Osteoblast (primary cell): ENCODE measurements around the gene ODAM. TPM values are rescaled to one million over a fixed set of nuclear protein-coding genes. Genes with fewer than 3 reads are reported as not detected.

ENCODE experiments used
- DNase-seq: peaks from one replicate; pipeline ENCODE4 v3.0.0; 2011; ENCODE audit warnings: low spot score, mixed read lengths; ENCODE audit not compliant: insufficient read length; ENCODE audit errors: missing footprints
- H2AFZ ChIP-seq: 2 replicates; pipeline ENCODE4 v1.6.0; 2011; ENCODE audit warnings: mild to moderate bottlenecking, low read length
- H3K27ac ChIP-seq: 2 replicates; pipeline ENCODE4 v1.5.1; 2011; ENCODE audit warnings: mild to moderate bottlenecking, low read depth, low read length, moderate library complexity
- H3K27me3 ChIP-seq: 2 replicates; pipeline ENCODE4 v1.6.0; 2012; ENCODE audit warnings: mild to moderate bottlenecking, control low read depth, inconsistent platforms, low read length, moderate library complexity; ENCODE audit not compliant: insufficient read depth
- H3K36me3 ChIP-seq: 2 replicates; pipeline ENCODE4 v1.5.1; 2011; ENCODE audit warnings: mild to moderate bottlenecking, low read length, control low read depth, moderate library complexity; ENCODE audit not compliant: insufficient read depth
- H3K4me1 ChIP-seq: 2 replicates; pipeline ENCODE4 v1.5.1; 2011; ENCODE audit warnings: mild to moderate bottlenecking, low read length, control low read depth, moderate library complexity; ENCODE audit not compliant: insufficient read depth
- H3K4me2 ChIP-seq: 2 replicates; pipeline ENCODE4 v1.6.0; 2011; ENCODE audit warnings: mild to moderate bottlenecking, low read length; ENCODE audit not compliant: insufficient read depth
- H3K4me3 ChIP-seq: fragments of 200-600 bp; sonication (generic); 3 replicates; pipeline ENCODE4 v1.5.1; 2012; ENCODE audit warnings: mild to moderate bottlenecking, low read length, inconsistent platforms; ENCODE audit not compliant: insufficient read depth
- H3K79me2 ChIP-seq: 2 replicates; pipeline ENCODE4 v1.6.0; 2012; ENCODE audit warnings: mild to moderate bottlenecking, low read length, control low read depth, inconsistent platforms; ENCODE audit not compliant: insufficient read depth
- H3K9me3 ChIP-seq: 2 replicates; pipeline ENCODE4 v1.5.1; 2011; ENCODE audit warnings: low read depth, low read length, control low read depth
- H4K20me1 ChIP-seq: 2 replicates; pipeline ENCODE4 v1.6.0; 2012; ENCODE audit warnings: mild to moderate bottlenecking, low read length, control low read depth; ENCODE audit not compliant: insufficient read depth
- CTCF ChIP-seq: IDR thresholded peaks from 2 replicates; pipeline ENCODE4 v1.5.1; 2011; ENCODE audit warnings: mild to moderate bottlenecking, low read depth, low read length, moderate library complexity; ENCODE audit errors: extremely low read depth
- total RNA-seq: library from RNA; depleted of rRNA; stranded (reverse); fragments of >200 nt; gene quantifications from 2 replicates; pipeline ENCODE4 v1.2.3, GENCODE V29; 2012

Gene ODAM
- total RNA-seq, 1 donor = not detected

DNA sequence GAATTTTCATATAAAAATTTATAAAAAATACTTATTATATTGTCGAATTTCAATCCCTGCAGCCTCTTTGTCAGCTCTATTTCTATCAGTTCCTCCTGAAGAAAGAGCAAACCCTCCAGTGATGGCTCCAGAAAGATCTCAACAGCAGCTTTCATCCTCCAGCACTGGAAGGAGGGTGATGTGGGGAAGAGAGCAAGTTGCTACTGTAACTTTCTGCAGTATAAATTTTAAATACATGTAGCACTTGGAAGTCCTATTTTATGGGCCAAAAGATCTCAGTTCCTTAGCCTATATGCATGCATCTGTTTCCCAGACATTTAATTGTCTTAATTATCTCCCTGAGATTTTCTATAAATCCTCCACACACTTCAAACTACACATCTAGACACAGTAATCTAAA, 13.7 kb upstream of the ODAM start:
- Histone ChIP-seq H3K9me3 (no peaks in the 10 kb centered on the region), H2AFZ (no peak overlapping the region), H3K27me3 (no peaks in the 10 kb centered on the region), H3K4me3 (no peak overlapping the region), H3K79me2 (no peaks in the 10 kb centered on the region), H4K20me1 (no peaks in the 10 kb centered on the region), H3K27ac (no peak overlapping the region), H3K4me1 (no peaks in the 10 kb centered on the region), H3K4me2 (no peak overlapping the region), H3K36me3 (no peaks in the 10 kb centered on the region)
- DNase-seq = no peak
- TF ChIP-seq CTCF = no peak

- Histone ChIP-seq H4K20me1 (no peaks in the 10 kb centered on the region), H3K36me3 (no peaks in the 10 kb centered on the region)
- no peak for TF ChIP-seq CTCF
These were observed 12.9 kb upstream of the ODAM start for GRCh38 chr4:70182517-70183167.

GRCh38 chr4:70183168-70183939, 12.2 kb upstream of the ODAM start:
- Histone ChIP-seq H3K27me3 (no peaks in the 10 kb centered on the region), H3K79me2 (no peaks in the 10 kb centered on the region), H3K9me3 (no peaks in the 10 kb centered on the region), H2AFZ (no peak overlapping the region), H4K20me1 (no peaks in the 10 kb centered on the region), H3K4me3 (no peak overlapping the region), H3K36me3 (no peaks in the 10 kb centered on the region), H3K4me2 (no peak overlapping the region), H3K27ac (no peak overlapping the region), H3K4me1 (no peaks in the 10 kb centered on the region)
- peak; percentile 26 for DNase-seq
- TF ChIP-seq CTCF = peak; percentile 53

More at GRCh38 chr4:70182517-70183167, 12.9 kb upstream of the ODAM start:
- Histone ChIP-seq H3K4me1 (no peaks in the 10 kb centered on the region), H3K79me2 (no peaks in the 10 kb centered on the region), H2AFZ (no peak overlapping the region), H3K9me3 (no peaks in the 10 kb centered on the region), H3K27ac (no peak overlapping the region), H3K27me3 (no peaks in the 10 kb centered on the region), H3K4me3 (no peak overlapping the region), H3K4me2 (no peak overlapping the region)
- no peak for DNase-seq

GRCh38 chr4:70183940-70184246, 11.6 kb upstream of the ODAM start:
- H3K4me1 ChIP-seq = no peaks in the 10 kb centered on the region
- no peaks in the 10 kb centered on the region for H4K20me1 ChIP-seq
- no peak overlapping the region for H3K27ac ChIP-seq
- H2AFZ ChIP-seq = no peak overlapping the region
- no peak for TF ChIP-seq CTCF
- no peaks in the 10 kb centered on the region for H3K27me3 ChIP-seq
- H3K9me3 ChIP-seq = no peaks in the 10 kb centered on the region
- no peak for DNase-seq
- H3K4me3 ChIP-seq = no peak overlapping the region
- no peaks in the 10 kb centered on the region for H3K36me3 ChIP-seq
- H3K4me2 ChIP-seq = no peak overlapping the region
- no peaks in the 10 kb centered on the region for H3K79me2 ChIP-seq
